HG03280 (cell line): ENCODE measurements around the gene DTX2.
"Not testable (repeated sequence)": the region's sequence is repeated elsewhere in the genome, so short reads cannot be mapped to it uniquely, and the experiment has no call there.

Experiments
- ATAC-seq: cut with Tn5 transposase; IDR thresholded peaks from one replicate; pipeline ENCODE4 v1.9.1; 2021; ENCODE audit warnings: mild to moderate bottlenecking, moderate library complexity; ENCODE audit not compliant: unreplicated experiment

DTX2 gene

DNA sequence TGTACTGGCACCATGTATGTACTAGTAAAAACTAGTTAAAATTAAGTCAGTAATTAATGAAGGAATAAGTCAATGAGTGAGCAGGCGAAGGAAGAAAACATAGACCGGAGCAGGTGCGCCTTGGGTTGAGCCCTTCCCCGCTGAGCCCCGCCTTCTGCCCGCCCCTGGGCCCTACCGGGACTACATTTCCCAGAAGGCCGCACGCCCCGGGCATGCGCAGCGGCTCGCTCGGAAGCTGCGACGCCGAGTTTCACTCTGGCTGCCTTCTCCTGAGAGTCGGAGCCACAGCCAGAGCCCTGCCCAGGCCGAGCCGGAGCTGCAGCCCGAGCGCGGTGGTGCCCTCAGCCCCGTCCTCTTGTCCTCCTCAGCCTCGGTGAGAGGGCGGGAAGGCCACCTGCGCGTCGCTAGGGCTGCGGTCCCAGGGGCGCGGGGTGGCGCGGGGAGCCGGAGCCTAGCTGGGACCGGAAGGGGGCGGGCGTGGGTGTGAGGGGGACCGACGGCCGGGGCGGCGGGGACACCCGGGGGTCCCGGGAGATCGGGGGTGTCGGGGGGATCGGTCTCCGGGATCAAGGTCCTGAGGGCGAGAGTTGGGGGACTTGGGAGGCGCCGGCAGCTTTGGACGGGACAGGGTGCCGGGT lies at the start of gene DTX2:
DTX2 (plus strand) TSS at position 246 of the 638 bp plus-strand sequence. CDS start 18,801 bp downstream, outside the sequence.
- ATAC-seq: peak; percentile 99

DNA sequence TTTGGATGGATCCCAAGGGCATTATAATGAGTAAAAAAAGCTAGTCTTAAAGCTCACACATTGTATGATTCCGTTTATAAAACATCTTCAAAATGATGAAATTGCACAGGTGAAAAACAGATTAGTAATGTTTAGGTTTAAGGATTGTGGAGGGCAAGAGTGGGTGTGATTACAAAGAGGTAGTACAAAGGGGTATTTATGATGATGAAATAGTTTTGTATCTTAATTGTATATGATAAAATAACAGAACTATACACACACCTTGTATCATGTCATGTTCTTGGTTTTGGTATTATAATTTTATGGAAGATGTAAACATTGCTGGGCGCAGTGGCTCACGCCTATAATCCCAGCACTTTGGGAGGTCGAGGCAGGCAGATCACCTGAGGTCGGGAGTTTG lies 49.3 kb upstream of the DTX2 start:
- ATAC-seq: no peak

DNA sequence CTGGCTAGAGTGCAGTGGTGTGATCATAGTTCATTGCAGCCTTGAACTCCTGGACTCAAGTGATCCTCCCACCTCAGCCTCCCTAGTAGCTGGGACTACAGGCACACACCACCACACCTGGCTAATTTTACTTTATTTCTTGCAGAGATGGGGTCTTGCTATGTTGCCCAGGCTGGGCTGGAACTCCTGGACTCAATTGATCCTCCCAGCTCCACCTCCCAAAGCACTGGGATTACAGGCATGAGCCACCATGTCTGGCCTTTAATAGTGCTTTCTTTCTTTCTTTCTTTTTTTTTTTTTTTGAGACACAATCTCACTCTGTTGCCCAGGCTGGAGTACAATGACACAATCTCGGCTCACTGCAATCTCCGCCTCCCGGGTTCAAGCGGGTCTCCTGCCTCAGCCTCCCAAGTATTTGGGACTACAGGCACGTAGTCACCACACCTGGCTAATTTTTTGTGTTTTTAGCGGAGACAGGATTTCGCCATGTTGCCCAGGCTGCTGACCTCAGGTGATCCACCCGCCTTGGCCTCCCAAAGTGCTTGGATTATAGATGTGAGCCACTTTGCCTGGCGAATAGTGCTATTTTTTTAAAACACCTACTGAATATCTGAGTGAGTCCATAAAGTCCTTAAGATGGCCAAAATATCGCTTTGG lies 43.7 kb upstream of the DTX2 start:
- ATAC-seq: not testable (repeated sequence)

DNA sequence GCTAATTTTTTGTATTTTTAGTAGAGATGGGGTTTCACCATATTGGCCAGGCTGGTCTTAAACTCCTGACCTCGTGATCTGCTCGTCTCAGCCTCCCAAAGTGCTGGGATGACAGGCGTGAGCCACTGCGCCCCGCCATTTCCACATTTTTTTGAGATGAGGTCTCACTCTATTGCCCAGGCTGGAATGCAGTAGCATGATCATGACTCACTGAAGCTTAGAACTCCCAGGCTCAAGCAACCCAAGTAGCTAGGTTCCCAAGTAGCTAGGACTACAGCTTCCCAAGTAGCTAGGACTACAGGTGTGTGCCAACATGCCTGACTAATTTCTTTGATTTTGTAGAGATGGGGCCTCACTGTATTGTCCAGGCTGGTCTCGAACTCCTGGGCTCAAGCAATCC lies 40.4 kb upstream of the DTX2 start:
- not testable (repeated sequence) for ATAC-seq

DNA sequence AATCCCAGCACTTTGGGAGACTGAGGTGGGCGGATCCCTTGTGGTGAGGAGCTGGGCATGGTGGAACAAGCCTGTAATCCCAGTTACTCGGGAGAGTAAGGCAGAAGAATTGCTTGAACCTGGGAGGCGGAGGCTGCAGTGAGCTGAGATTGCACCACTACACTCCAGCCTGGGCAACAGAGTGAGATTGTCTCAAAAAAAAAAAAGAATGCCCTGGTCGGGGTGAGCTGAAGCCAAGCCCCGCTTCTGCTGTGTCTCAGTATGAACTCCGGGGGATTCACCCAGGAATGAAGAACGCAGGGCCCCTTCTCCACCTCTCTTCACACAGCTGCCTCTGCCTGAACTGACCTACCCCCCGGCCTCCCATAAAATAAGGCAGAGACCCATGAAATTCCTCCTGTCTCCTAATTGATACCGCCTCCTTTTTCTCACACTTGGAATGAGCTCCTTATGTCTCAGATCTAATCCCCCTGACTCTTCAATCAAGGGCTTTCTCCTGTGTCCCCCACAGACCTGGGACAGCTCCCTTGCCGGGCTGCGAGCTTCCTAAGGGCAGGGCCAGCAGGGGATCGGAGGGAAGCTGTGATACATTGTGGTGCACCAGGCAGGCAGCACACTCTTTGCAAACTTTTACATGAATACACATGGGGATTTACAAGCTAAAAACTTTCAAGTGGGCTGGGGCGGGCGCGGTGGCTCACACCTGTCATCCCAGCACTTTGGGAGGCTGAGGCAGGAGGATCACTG lies 37.7 kb upstream of the DTX2 start:
- ATAC-seq: no peak

DNA sequence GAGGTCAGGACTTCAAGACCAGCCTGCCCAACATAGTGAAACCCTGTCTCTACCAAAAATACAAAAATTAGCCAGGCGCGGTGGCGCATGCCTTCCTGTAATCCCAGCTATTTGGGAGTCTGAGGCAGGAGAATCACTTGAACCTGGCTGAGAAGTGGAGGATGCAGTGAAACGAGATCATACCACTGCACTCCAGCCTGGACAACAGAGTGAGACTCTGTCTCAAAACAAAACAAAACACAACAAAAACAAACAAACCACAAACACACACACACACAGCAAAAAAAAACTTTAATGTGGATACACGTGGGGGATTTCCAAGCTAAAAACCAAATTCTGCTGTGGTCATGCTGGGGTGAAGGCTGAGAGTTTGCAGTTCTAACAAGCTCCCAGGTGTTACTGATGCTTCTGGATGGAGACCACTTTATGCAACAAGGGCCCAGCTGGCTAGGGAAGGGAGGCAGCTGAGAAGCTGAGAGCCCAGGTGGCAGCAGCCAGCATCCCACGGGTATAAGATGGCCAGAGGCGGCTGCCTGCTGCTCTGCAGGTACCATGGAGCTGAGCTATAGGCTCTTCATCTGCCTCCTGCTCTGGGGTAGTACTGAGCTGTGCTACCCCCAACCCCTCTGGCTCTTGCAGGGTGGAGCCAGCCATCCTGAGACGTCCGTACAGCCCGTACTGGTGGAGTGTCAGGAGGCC lies 36.9 kb upstream of the DTX2 start, which contains the start of gene ZP3:
ZP3 (plus strand) TSS at position 538 of the 699 bp plus-strand sequence; CDS start at position 553, 15 bp downstream.
- ATAC-seq: peak; percentile 50

DNA sequence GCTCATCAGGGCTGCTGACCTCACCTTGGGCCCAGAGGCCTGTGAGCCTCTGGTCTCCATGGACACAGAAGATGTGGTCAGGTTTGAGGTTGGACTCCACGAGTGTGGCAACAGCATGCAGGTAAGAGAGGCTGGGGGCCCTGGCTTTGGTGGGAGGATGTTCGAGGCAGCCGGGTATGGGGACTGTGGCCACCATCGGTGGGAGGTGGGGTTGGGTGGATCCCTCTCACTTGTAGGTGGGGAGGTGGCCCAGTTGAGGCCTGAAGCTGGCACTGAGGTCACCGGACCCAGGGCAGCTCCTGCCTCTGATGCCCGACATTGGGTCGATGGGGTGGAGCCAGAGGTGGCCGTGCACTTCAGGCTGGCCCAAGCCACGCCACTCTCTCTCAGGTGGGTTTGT lies 36.4 kb upstream of the DTX2 start:
- no peak for ATAC-seq

DNA sequence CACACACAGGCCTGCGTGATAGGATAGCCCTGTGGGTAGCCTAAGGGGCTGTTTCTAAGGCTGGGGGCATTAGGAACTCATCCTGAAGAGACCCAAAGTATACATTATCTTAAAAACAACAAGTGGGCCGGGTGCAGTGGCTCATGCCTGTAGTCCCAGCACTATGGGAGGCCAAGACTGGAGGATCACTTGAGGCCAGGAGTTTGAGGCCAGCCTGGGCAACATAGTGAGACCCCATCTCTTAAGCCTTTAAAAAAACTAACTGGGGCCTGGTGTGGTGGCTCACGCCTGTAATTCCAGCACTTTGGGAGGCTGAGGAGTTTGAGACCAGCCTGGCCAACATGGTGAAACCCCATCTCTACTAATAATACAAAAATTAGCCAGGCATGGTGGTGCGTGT lies 36.0 kb upstream of the DTX2 start:
- not testable (repeated sequence) for ATAC-seq

DNA sequence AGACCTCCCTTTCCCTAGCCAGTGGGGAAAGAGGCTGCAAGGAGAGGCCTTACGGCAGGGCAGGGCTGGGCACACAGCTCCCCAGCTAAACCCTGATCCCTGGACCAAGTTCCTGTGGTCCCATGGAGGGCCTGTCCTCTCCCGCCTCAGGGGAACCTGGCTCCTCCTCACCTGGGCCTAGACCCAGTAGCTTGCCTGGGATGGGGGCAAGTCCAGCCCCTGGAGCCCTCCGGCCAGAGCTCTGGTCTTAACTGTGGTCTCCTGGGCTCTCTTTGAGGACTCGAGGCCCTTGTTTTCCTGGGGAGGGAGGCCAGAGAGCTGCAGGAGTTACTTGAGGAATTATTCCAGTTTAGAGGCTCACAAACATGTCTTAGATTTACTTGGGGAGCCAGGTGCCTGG lies 35.3 kb upstream of the DTX2 start:
- no peak for ATAC-seq

DNA sequence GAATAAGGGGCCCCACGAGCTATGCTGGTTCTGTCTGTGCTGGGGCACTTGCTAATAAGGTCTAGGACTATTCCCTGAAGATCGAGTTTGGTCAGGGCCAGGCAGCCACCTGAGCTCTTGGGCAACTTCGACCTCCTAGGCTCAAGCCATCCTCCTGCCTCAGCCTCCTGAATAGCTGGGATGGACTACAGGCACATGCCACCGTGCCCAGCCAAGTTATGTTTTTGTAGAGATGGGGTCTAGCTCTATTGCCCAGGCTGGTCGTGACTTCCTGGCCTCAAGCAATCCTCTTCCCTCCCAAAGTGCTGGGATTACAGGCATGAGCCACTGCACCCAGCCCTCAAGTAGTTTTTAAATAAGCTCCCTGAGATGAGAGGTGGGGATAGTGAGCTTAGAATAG lies 33.9 kb upstream of the DTX2 start:
- no peak for ATAC-seq

DNA sequence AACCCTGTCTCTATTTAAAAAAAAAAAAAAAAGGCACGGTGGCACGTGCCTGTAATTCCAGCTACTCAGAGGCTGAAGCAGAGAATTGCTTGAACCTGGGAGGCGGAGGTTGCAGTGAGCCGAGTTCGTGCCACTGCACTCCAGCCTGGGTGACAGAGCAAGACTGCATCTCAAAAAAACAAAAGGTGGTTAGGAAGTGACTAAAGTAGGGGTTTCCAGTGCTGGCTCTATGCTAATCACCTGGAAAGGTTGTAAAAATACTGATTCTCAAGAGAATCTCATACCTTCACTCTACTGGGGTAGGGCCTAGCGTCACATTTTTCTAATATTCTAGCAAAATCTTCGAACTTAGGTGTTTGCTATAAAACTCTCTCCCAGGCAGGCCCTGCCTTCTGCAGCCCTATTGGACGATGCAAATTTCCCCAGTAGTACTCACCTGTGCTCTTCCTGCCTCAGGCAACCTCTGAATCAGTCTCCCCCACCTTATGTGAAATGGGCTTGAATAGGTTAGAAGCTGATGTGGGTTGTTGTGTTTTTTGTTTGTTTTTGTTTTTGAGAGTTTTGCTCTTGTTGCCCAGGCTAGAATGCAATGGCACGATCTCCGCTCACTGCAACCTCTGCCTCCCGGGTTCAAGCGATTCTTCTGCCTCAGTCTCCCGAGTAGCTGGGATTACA lies 33.2 kb upstream of the DTX2 start:
- ATAC-seq: no peak

DNA sequence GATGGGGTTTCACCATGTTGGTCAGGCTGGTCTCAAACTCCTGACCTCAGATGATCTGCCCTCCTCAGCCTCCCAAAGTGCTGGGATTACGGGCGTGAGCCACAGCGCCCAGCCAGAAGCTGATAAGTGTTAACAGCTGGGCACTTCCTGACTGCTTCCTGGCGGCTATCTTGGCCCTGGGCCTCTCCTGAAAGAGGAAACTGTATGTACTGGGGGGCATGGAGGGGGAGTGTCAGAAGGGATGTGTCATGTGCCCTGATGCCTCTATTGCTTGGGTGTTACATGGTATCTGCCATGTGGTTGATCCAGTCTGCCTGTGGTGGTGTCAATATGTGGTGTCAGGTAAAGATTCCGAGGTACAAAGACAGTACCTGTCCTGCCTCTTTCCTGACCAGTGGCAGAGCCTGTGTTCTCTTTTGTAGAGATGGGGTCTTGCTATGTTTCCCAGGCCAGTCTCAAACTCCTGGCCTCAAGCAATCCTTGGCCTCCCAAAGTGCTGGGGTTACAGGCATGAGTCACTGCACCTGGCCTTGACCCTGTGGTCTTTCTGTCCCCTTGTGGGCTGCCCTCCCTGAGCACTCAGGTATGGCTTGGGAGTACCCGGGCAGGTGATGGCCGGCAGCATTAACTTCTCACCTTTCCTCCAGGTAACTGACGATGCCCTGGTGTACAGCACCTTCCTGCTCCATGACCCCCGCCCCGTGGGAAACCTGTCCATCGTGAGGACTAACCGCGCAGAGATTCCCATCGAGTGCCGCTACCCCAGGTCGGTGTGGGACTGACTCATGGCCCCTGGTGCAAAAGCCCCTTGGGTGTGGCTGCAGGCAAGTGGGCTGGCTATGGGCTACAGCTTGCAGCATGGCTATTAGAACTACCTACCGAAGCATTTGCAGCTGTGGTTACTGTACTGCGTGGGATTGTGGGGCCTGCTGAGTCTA lies 32.4 kb upstream of the DTX2 start:
- ATAC-seq: no peak

DNA sequence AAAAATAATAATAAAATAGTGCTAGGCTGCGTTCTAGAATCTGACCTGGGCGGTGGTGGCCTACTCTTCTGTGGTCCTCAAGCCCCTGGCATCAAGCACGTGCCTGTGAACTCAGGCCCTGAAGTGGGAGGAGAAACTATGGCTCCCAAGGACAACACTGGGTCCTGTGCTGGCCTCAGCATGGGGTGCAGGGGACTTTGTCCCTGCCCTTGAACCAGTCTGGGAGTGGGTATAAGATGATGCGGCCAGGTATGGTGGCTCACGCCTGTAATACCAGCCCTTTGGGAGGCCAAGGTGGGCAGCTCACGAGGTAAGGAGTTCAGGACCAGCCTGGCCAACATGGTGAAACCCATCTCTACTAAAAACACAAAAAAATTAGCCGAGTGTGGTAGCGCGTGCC lies 31.3 kb upstream of the DTX2 start:
- no peak for ATAC-seq

DNA sequence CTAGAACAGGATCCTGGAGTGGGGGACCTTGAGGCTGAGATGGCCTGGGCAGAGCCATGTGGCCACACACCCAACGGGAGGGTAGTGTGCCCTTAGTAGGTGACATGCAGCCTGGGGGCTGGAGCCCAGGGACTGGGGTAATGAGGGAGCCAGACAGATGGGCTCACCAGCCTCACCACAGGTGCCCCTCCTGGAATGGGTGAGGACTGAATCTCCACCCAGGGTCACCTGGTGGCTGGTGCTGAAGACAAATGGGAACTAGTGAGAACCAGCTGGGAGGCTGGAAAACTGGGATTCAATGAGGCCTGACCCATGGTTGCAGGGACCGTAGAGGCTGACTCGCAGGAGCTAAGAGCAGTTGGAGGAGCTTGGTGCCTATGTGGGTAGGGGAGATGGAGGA lies 30.7 kb upstream of the DTX2 start:
- ATAC-seq: no peak

DNA sequence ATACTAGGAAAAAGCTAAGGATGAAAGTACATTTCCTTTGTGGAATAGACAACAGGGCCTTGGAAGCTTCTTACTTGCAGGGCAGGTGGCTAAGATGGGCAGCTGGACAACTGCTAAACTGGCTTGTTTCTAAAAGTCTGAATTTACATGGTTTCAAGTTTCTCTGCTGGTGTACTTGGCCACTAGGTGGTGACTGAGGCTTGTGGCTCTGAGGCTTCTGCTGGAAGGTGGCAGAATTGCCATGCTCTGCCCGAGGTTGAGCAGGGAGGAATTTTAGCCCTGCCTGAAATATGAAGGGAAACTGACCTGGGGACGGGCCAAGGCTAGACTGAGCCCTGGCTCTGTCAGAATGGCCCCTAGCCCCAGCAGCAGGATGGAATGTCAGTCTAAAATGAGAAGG lies 23.6 kb upstream of the DTX2 start:
- not testable (repeated sequence) for ATAC-seq

DNA sequence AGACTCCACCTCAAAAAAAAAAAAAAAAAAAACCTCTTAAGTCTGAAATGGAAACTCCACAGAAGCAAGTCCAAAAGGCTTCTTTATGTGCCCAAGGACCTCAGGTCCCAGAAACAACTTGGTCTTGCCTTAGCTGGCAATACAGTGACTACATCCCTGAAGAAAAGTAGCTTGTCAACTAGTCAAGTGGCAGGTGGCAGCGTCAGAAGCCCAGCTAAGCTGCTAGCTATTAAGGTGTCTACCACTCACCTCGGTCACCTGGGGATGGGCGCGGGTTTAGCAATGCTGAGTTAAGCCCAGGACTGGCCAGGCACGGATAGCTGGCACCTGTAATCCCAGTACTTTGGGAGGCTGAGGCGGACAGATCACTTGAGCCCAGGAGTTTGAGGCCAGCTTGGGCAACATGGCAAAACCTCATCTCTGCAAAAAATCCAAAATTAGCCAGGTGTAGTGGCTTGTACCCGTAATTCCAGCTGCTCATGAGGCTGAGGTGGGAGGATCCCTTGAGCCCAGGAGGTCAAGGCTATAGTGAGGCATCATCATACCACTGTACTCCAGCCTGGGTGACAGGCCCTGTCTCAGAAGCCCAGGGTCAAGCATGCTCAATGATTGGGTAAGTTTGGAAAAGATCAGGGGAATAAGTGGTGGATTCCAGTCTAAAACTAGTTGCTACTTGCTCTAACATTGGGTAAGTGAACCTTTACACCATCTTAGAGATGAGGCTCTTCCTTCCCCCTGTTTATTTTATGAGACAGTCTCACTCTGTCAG lies 22.2 kb upstream of the DTX2 start:
- not testable (repeated sequence) for ATAC-seq

DNA sequence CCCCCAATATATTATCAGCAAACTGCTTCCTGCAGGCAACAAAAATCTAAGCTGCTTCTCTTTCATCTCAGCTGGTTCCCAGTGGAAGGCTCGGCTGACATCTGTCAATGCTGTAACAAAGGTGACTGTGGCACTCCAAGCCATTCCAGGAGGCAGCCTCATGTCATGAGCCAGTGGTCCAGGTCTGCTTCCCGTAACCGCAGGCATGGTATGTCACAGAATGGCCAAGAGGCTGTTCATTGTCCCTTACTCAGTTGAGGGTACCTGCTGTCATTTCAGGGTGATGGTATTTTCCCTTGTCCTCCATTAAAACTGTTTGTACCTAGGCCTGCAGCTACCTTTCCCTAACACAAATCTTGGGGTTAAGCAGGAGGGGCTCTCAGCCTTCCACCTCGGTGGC lies 21.1 kb upstream of the DTX2 start:
- ATAC-seq: not testable (repeated sequence)

DNA sequence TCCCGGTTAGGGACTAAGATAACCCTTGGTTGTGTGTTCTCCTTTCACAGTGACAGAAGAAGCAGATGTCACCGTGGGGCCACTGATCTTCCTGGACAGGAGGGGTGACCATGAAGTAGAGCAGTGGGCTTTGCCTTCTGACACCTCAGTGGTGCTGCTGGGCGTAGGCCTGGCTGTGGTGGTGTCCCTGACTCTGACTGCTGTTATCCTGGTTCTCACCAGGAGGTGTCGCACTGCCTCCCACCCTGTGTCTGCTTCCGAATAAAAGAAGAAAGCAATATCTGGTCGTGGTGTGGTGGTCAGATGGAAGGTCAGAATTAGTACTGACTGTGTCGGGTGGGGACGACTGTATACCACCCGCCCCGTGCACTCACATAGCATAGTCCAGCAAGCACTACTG lies 19.7 kb upstream of the DTX2 start:
- peak; percentile 47 for ATAC-seq
